Skeletal muscle cell (primary cell): ENCODE measurements around the gene STX3.
"Not testable (repeated sequence)": the region's sequence is repeated elsewhere in the genome, so short reads cannot be mapped to it uniquely, and the experiment has no call there.

ENCODE experiments used
- DNase-seq: peaks from one replicate; pipeline ENCODE4 v3.0.0-alpha.2; 2010; ENCODE audit warnings: low read depth
- H3K4me3 ChIP-seq: 2 replicates; pipeline ENCODE4 v1.5.1; 2011; ENCODE audit warnings: low read depth, mild to moderate bottlenecking, control low read depth, low read length, moderate library complexity

STX3 gene

GRCh38 chr11:59816434-59816833 lies 61.3 kb downstream of the STX3 start:
- DNase-seq = not testable (repeated sequence)

GRCh38 chr11:59818572-59818971 lies 63.4 kb downstream of the STX3 start:
- no peak overlapping the region for H3K4me3 ChIP-seq

More at GRCh38 chr11:59816434-59816833, 61.3 kb downstream of the STX3 start:
- not testable (repeated sequence) for H3K4me3 ChIP-seq

GRCh38 chr11:59822989-59823566 lies 67.9 kb downstream of the STX3 start:
- no peak overlapping the region for H3K4me3 ChIP-seq
- no peak for DNase-seq

More at GRCh38 chr11:59818572-59818971, 63.4 kb downstream of the STX3 start:
- no peak for DNase-seq

- no peak overlapping the region for H3K4me3 ChIP-seq
- DNase-seq = no peak
Measured at GRCh38 chr11:59829358-59829757, 74.2 kb downstream of the STX3 start.

GRCh38 chr11:59833602-59834001 lies 78.4 kb downstream of the STX3 start:
- no peak overlapping the region for H3K4me3 ChIP-seq
- no peak for DNase-seq

GRCh38 chr11:59839615-59840014 lies 84.4 kb downstream of the STX3 start:
- DNase-seq = no peak
- H3K4me3 ChIP-seq = no peak overlapping the region

GRCh38 chr11:59841514-59841913 lies 86.3 kb downstream of the STX3 start:
- DNase-seq = no peak
- no peak overlapping the region for H3K4me3 ChIP-seq

GRCh38 chr11:59842316-59842715 lies 87.1 kb downstream of the STX3 start:
- H3K4me3 ChIP-seq = no peak overlapping the region
- DNase-seq = no peak

GRCh38 chr11:59845399-59845798 lies 90.2 kb downstream of the STX3 start, which contains the start of gene CBLIF:
CBLIF (minus strand) TSS chr11:59845499; CDS start chr11:59845453, 46 bp downstream.
- no peak for DNase-seq
- no peak within 1 kb of the TSS for H3K4me3 ChIP-seq

- no peak for DNase-seq
- H3K4me3 ChIP-seq = no peak overlapping the region
Measured at GRCh38 chr11:59846556-59846955, 91.4 kb downstream of the STX3 start.

- H3K4me3 ChIP-seq = no peak overlapping the region
- DNase-seq = no peak
Measured at GRCh38 chr11:59847626-59848025, 92.5 kb downstream of the STX3 start.

- not testable (repeated sequence) for DNase-seq, H3K4me3 ChIP-seq
Measured at GRCh38 chr11:59848439-59848838, 93.3 kb downstream of the STX3 start.

GRCh38 chr11:59849129-59849528 lies 94.0 kb downstream of the STX3 start:
- no peak overlapping the region for H3K4me3 ChIP-seq
- DNase-seq = no peak

GRCh38 chr11:59849551-59849950 lies 94.4 kb downstream of the STX3 start:
- not testable (repeated sequence) for H3K4me3 ChIP-seq, DNase-seq

GRCh38 chr11:59851416-59851815 lies 96.2 kb downstream of the STX3 start:
- not testable (repeated sequence) for DNase-seq, H3K4me3 ChIP-seq

GRCh38 chr11:59854871-59855270 lies 99.7 kb downstream of the STX3 start:
- DNase-seq = no peak
- no peak overlapping the region for H3K4me3 ChIP-seq
